Measurements from ENCODE around the gene GRM7.

- TF ChIP-seq, protein P1, sequence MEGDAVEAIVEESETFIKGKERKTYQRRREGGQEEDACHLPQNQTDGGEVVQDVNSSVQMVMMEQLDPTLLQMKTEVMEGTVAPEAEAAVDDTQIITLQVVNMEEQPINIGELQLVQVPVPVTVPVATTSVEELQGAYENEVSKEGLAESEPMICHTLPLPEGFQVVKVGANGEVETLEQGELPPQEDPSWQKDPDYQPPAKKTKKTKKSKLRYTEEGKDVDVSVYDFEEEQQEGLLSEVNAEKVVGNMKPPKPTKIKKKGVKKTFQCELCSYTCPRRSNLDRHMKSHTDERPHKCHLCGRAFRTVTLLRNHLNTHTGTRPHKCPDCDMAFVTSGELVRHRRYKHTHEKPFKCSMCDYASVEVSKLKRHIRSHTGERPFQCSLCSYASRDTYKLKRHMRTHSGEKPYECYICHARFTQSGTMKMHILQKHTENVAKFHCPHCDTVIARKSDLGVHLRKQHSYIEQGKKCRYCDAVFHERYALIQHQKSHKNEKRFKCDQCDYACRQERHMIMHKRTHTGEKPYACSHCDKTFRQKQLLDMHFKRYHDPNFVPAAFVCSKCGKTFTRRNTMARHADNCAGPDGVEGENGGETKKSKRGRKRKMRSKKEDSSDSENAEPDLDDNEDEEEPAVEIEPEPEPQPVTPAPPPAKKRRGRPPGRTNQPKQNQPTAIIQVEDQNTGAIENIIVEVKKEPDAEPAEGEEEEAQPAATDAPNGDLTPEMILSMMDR (IDR thresholded peaks at IDR 0.05): no peak
- TF ChIP-seq POLR2AphosphoS5 (IDR thresholded peaks at IDR 0.05): no peak
Observed at GRCh38 chr3:7396534-7396933, 535.6 kb downstream of the GRM7 start.

Data from esophagus muscularis mucosa (tissue), 3 donors.